Lower leg skin (tissue), 4 donors: ENCODE results near the gene POLD1. TPM values are rescaled to one million over a fixed set of nuclear protein-coding genes. Genes with fewer than 3 reads are reported as not detected.
"Not testable (repeated sequence)": the region's sequence is repeated elsewhere in the genome, so short reads cannot be mapped to it uniquely, and the experiment has no call there.

Experiments used
- DNase-seq, 2 donors: peaks; one replicate each; pipeline ENCODE4 v3.0.0-alpha.2; 2019; ENCODE audit warnings: low spot score in 2 of 2
- H3K4me3 ChIP-seq: fragments of 200-600 bp; sonication (generic); 2 replicates; pipeline ENCODE4 v1.5.1; 2017; ENCODE audit warnings: mild to moderate bottlenecking, low read depth; ENCODE audit not compliant: poor library complexity, severe bottlenecking
- POLR2A ChIP-seq, 2 donors: fragments of 450-650 bp; IDR thresholded peaks; one replicate each; pipeline ENCODE4 v1.6.1; 2016 to 2017; ENCODE audit warnings: antibody characterized with exemption in 2 of 2, mild to moderate bottlenecking in 1 of 2, moderate library complexity in 1 of 2
- WGBS, 2 donors: methylation state at CpG; one replicate each; pipeline ENCODE4 v1.1.5; 2018; 5-methylcytosine and 5-hydroxymethylcytosine counted together
- intact Hi-C: fragments of 100-400 bp; cut with DNase I; formaldehyde crosslinking; loops from one replicate; pipeline ENCODE4 v1.15.0; 2023; ENCODE audit warnings: low total_unique reads
- total RNA-seq, 4 donors: library from RNA; depleted of rRNA; stranded (reverse); fragments of >200 nt; gene quantifications; one replicate each; pipeline ENCODE4 v1.1.0, GENCODE V29; 2016
- TF ChIP-seq, protein P1 (sequence below), 3 donors: fragments of 450-650 bp; IDR thresholded peaks; one replicate each; pipeline ENCODE4 v1.5.1; 2016; ENCODE audit warnings: antibody characterized with exemption in 3 of 3, mild to moderate bottlenecking in 3 of 3, moderate library complexity in 2 of 3

POLD1 gene
- total RNA-seq, 4 donors from 2014 or later: 16.8 to 26.6 (median 20.0) TPM

DNA sequence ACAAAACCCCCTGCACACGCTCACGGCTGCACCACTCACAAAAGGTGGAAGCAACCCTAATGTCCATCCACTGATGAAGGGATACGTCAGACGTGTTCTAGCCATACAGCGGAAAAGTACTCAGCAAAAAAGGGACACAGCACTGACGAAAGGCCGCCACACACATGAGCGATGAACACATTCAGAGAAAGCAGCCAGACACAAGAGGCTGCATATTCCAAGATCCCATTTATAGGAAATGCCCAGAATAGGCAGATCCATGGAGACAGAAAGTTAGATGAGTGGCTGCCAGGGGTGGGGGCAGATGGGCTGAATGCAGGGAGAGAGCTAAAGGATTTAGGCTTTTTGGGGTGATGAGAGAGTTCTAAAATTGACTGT, 3.7 kb downstream of the POLD1 start:
- intact Hi-C loops: no loop called here
- no peak for DNase-seq
- no peak overlapping the region for H3K4me3 ChIP-seq
- 90 to 96% methylated on average over 8 of the region's 8 CpGs for WGBS, 2 donors
- no peak for TF ChIP-seq POLR2A (IDR thresholded peaks at IDR 0.05)
- TF ChIP-seq, protein P1, sequence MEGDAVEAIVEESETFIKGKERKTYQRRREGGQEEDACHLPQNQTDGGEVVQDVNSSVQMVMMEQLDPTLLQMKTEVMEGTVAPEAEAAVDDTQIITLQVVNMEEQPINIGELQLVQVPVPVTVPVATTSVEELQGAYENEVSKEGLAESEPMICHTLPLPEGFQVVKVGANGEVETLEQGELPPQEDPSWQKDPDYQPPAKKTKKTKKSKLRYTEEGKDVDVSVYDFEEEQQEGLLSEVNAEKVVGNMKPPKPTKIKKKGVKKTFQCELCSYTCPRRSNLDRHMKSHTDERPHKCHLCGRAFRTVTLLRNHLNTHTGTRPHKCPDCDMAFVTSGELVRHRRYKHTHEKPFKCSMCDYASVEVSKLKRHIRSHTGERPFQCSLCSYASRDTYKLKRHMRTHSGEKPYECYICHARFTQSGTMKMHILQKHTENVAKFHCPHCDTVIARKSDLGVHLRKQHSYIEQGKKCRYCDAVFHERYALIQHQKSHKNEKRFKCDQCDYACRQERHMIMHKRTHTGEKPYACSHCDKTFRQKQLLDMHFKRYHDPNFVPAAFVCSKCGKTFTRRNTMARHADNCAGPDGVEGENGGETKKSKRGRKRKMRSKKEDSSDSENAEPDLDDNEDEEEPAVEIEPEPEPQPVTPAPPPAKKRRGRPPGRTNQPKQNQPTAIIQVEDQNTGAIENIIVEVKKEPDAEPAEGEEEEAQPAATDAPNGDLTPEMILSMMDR (IDR thresholded peaks at IDR 0.05): no peak

DNA sequence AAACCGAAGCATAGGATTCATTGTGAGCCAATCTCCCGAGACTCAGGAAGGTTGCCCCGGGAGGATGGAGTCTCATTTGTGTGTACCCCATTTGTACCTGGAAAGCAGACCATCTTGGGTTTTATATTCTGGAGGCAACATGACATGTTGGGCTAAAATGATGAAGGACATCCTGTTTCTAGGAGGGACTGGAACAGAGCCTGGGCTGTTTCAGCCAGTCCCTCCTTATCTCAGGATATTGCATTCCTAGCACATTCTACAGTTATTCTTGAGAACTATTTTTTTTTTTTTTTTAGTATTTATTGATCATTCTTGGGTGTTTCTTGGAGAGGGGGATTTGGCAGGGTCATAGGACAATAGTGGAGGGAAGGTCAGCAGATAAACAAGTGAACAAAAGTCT, 6.1 kb downstream of the POLD1 start:
- intact Hi-C loops, H3K4me3 ChIP-seq, DNase-seq: not testable (repeated sequence)
- 91 to 92% methylated on average over 3 of the region's 3 CpGs for WGBS, 2 donors

DNA sequence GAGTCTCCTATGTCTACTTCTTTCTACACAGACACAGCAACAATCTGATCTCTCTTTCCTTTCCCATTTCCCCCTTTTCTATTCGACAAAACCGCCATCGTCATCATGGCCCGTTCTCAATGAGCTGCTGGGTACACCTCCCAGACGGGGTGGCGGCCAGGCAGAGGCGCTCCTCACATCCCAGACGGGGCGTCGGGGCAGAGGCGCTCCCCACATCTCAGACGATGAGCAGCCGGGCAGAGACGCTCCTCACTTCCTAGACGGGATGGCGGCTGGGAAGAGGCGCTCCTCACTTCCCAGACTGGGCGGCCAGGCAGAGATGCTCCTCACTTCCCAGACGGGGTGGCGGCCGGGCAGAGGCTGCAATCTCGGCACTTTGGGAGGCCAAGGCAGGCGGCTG, 6.8 kb downstream of the POLD1 start:
- 95 to 97% methylated on average over 19 to 23 of the region's 23 CpGs for WGBS, 2 donors
- DNase-seq, H3K4me3 ChIP-seq, intact Hi-C loops: not testable (repeated sequence)

DNA sequence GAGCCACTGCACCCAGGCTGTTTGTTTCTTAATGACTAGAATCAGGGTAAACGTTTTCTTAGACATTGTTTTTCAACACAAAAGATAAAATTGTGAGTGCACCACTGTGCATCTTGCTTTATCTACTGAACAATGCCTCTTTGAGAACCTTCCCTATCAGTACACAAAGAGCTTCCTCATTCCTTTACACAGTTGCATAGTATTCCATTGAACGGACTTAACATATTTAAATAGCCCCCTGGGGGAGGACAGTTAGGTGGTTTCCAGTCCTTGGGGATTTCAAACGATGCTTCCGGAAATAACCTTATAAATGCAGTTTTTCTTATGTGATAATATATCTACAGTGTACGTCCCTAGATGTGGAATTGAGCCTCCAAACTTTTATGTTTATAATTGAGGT, 8.6 kb downstream of the POLD1 start:
- TF ChIP-seq, protein P1 (IDR thresholded peaks at IDR 0.05): no peak
- TF ChIP-seq POLR2A (IDR thresholded peaks at IDR 0.05): no peak
- no peak overlapping the region for H3K4me3 ChIP-seq
- DNase-seq: no peak
- 91 to 95% methylated on average over 5 of the region's 5 CpGs for WGBS, 2 donors
- intact Hi-C loops: no loop called here

DNA sequence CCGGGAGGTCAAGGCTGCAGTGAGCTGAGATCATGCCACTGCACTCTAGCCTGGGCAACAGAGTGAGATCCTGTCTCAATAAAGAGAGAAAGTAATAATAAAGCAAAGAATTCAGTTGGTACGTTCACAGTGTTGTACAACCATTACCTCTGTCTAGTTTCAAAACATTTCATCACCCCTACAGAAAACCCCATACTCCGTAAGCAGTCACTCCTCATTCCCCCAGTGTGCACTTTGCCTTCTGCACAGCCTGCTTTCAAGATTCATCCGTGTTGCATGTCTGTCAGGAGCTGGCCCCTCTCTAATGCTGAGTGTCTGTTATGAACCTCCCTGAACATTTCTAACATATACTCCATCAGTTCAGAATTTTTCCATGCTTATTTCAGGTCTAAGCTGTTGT, 9.4 kb downstream of the POLD1 start:
- intact Hi-C loops: no loop called here
- no peak for TF ChIP-seq POLR2A (IDR thresholded peaks at IDR 0.05)
- TF ChIP-seq, protein P1 (IDR thresholded peaks at IDR 0.05): no peak
- DNase-seq: no peak
- H3K4me3 ChIP-seq: no peak overlapping the region
- WGBS, 2 donors: 92 to 95% methylated on average over 4 of the region's 4 CpGs

DNA sequence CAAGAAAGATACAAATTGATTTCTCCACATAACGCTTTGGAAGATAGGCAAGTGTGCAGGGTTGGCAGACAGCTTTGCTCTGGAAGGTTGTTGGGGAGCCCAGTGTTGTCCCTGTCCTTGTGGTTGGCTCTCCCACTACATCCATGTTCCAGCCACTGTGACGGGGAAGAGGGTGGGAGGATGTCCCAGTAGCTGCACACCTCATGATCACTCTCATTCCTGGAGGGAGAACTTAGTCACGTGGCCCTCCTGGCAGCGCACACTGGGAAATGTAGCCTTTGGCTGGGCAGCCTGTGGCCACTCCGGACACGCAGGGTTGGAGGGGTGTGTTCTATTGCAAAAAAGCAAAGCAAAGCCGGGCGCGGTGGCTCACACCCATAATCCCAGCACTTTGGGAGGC, 9.9 kb downstream of the POLD1 start:
- intact Hi-C loops: no loop called here
- TF ChIP-seq, protein P1 (IDR thresholded peaks at IDR 0.05): no peak
- TF ChIP-seq POLR2A (IDR thresholded peaks at IDR 0.05): no peak
- H3K4me3 ChIP-seq: no peak overlapping the region
- 89 to 93% methylated on average over 9 of the region's 9 CpGs for WGBS, 2 donors
- DNase-seq: no peak

DNA sequence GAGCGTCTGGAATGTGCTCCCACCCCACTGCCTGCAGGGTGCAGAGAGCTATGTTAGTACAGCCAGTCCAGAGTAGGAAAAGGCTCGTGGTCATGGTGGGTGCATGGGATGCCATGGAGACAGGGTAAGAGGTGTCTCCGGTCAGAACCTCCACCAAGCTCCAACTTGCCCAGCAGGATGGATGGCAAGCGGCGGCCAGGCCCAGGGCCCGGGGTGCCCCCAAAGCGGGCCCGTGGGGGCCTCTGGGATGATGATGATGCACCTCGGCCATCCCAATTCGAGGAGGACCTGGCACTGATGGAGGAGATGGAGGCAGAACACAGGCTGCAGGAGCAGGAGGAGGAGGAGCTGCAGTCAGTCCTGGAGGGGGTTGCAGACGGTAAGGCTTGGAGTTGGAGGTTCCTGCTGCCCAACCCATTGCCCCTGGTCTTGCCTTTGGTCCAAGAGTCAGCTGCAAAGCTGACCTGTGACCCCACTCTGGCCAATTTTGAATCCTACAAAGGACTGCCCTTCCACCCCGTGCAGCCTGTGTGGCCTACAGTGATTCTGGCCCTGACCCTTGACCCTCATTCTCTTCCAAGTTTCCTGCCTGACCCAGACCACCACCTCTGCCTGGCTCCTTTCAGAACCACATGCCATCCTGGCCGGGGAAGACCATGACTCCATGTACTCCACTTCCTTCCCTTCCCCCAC, 14.7 kb downstream of the POLD1 start:
- intact Hi-C loops: no loop called here
- 87 to 92% methylated on average over 13 of the region's 13 CpGs for WGBS, 2 donors
- H3K4me3 ChIP-seq: no peak overlapping the region
- no peak for DNase-seq
- no peak for TF ChIP-seq POLR2A (IDR thresholded peaks at IDR 0.05)
- TF ChIP-seq, protein P1 (IDR thresholded peaks at IDR 0.05): no peak
